Measurements from ENCODE around the gene UBXN11.
"Not testable (repeated sequence)": the region's sequence is repeated elsewhere in the genome, so short reads cannot be mapped to it uniquely, and the experiment has no call there.

The UBXN11 gene

GRCh38 chr1:26336477-26337205 lies 30.2 kb upstream of the UBXN11 start:
- peak; percentile 65 for DNase-seq

- no peak for DNase-seq
Measured at GRCh38 chr1:26335774-26336476, 29.5 kb upstream of the UBXN11 start.

GRCh38 chr1:26333312-26333711 lies 26.9 kb upstream of the UBXN11 start:
- DNase-seq, result not testable (repeated sequence)

DNA sequence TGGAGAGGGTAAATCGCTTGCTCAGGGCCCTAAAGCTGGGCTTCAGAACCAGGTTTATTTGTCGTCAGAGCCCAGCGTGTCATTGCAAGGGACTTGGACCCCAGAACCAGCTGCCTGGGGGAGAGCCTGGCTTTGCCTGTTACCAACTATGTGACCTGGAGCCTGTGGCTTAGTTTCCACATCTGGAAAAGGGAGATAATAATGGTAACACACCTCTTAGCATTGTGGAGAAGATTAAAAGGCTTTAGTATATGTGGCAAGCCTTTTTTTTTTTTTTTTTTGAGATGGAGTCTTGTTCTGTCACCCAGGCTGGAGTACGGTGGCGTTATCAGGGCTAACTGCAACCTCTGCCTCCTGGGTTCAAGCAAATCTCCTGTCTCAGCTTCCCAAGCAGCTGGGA lies 23.8 kb upstream of the UBXN11 start:
- DNase-seq, result peak; percentile 34

DNA sequence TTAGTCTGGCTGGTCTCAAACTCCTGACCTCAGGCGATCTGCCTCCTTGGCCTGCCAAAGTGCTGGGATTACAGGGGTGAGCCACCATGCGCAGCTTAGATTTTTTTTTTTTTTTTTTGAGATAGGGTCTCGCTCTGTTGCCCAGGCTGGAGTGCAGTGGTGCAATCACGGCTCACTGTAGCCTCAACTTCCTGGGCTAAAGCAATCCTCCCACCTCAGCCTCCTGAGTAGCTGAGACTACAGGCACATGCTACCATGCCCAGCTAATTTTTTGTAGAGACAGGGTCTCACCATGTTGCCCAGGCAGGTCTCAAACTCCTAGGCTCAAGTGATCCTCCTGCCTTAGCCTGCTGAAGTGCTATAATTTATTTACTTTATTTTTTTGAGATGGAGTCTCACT lies 22.9 kb upstream of the UBXN11 start:
- not testable (repeated sequence) for DNase-seq

DNA sequence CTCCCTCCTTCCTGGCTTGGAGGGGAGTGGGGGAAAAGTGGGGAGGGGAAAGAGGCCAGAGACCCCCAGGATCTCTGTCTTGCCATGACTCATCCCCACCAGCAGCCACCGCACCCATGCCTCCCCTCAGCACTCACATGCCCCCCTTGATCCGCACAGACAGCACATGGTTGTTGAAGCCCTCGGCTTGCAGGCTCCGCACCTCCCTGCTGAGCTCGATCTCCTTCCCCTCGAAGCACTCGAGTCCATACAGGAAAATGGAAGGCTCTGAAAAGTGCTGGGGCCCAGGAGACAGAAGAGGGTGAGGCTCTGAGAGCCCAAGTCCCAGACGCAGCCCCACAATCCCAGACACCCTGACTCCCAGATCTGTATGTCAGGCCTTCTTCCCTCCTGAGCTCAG lies 22.2 kb upstream of the UBXN11 start:
- DNase-seq, result no peak

DNA sequence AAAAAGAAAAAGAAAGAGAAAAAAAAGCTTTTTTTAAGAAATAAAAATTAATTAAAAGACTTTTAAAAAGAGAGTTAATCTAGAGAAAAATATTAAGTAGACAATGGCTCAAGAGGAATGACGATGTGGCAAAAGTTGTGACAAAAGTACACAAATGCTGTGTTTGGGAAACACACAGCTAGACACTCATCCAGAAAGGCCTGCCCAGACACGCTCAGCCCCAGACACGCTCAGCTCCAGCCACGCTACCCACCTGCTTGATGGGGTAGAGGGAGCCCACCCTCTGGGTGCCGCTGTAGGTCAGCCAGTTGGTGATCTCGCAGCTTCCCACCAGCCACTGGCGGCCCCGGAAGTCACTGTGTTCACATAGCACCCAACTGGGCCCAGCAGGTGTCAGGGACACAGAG lies 21.5 kb upstream of the UBXN11 start:
- DNase-seq, result no peak

- DNase-seq, result no peak
Measured at GRCh38 chr1:26324550-26324949, 18.1 kb upstream of the UBXN11 start.

DNA sequence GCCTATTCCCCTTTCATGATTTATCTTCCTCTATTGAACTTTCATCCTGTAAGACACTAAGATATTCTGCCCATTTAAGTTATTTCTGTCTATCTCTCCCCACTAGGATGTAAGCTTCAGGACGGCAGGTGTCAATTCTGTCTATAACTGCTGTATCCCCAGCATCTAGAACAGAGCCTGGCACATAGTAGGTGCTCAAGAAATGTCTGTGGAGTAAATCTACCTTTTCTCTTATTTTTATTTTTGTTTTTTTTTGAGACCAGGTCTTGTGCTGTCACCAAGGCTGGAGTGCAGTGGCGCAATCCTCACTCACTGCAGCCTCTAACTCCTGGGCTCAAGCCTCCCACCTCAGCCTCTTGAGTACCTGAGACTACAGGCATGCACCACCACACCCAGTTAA lies 16.9 kb upstream of the UBXN11 start:
- DNase-seq, result no peak

DNA sequence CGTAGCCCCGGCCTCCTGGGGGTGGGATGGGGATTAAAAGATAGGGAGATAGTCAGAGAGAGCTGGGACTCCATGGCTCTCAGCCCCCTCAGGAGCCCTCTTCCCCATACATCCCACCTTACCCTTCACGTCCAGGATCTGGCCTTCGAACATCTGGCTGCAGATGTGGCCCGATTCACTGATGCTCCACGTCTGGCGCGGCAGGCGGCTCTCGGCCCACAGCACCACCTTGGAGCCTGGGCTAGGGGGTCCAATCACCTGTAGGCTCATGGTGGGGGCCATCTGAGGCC lies 15.6 kb upstream of the UBXN11 start:
- no peak for DNase-seq

DNA sequence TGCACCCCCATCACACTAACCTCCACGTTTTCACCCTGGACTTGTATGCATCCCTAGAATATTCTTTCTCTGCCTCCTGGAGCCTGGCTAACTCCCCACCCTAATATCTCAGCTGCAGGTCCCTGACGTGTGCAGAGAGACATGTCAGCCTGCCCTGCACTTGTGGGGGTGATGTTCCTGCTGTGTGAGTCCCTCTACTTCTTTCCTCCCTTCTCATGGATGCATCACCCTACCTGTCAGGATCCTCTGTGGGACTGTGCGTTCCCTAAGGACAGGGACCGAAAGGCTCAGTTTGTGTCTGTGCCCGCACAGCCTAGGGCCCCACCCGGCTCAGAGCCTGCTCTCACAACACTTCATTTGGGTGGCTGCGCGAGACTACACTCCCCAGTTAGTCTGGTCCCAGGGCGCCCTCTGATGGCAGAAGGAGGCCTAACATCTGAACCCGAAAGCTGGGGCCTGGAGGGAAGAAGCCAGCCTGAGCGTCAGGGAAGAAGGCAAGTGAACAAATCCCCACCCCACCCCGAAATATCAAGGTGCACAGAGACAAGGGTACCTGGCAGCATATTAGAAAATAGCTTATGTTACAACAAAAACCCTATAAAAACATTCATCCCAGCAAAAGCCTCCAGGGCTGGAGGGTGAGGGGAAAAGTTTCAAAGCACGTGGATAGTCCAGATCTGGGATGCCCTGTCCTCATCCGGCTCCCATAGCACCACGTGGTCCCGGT lies 15.0 kb upstream of the UBXN11 start:
- DNase-seq, result peak; percentile 91

- DNase-seq, result no peak
Measured at GRCh38 chr1:26320896-26321295, 14.5 kb upstream of the UBXN11 start.

GRCh38 chr1:26318338-26319064 lies 12.1 kb upstream of the UBXN11 start:
- DNase-seq, result peak; percentile 46

GRCh38 chr1:26317612-26318337 lies 11.3 kb upstream of the UBXN11 start, which contains the start of gene CD52:
CD52 (plus strand) TSS chr1:26317958; CDS start chr1:26318018, 60 bp downstream.
- DNase-seq, result peak; percentile 57

- no peak for DNase-seq
Measured at GRCh38 chr1:26317146-26317545, 10.7 kb upstream of the UBXN11 start.

- no peak for DNase-seq
Measured at GRCh38 chr1:26315874-26316850, 9.7 kb upstream of the UBXN11 start.

- DNase-seq, result no peak
Measured at GRCh38 chr1:26314501-26314900, 8.1 kb upstream of the UBXN11 start.

- DNase-seq, result peak; percentile 82
Measured at GRCh38 chr1:26307966-26308899, 1.8 kb upstream of the UBXN11 start.

DNA sequence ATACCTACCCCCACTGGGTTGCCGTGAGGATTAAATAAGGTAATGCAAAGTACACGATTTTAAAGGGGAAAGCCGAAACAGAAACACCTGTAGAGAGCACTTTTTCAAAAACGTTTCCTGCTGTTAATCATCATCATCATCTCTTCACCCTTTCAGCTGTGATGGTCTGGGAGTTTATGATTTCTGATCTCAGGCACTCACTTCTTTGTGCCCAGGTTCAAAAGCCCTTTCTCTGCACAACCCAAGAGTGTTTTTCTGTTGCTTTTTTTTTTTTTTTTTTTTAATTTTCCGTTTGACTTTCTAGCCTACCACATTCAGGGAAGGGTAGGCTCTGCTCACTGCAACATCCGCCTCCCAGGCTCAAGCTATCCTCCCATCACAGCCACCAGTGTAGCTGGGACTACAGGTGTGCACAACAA lies 936 bp upstream of the UBXN11 start:
- no peak for DNase-seq

GRCh38 chr1:26305667-26306289 lies 658 bp downstream of the UBXN11 start:
- DNase-seq, result no peak

Measured in hematopoietic multipotent progenitor cell treated with erythropoietin and hydrocortisone succinate and interleukin-3 and kit ligand, for 8 days (in vitro differentiated cells).